ENCODE results near the gene ADAMTS8.

ADAMTS8 gene

GRCh38 chr11:130462101-130462885 lies 33.9 kb upstream of the ADAMTS8 start:
- DNase-seq (ENCODE audit: low spot score): no peak

- no peak for DNase-seq (ENCODE audit: low spot score)
Measured at GRCh38 chr11:130459521-130459920, 31.1 kb upstream of the ADAMTS8 start.

- DNase-seq (ENCODE audit: low spot score): no peak
Measured at GRCh38 chr11:130458410-130458729, 30.0 kb upstream of the ADAMTS8 start.

- no peak for DNase-seq (ENCODE audit: low spot score)
Measured at GRCh38 chr11:130457623-130458409, 29.4 kb upstream of the ADAMTS8 start.

- DNase-seq (ENCODE audit: low spot score): no peak
Measured at GRCh38 chr11:130456286-130456685, 27.9 kb upstream of the ADAMTS8 start.

- DNase-seq (ENCODE audit: low spot score): no peak
Measured at GRCh38 chr11:130455483-130456127, 27.2 kb upstream of the ADAMTS8 start.

- no peak for DNase-seq (ENCODE audit: low spot score)
Measured at GRCh38 chr11:130454491-130455252, 26.3 kb upstream of the ADAMTS8 start.

GRCh38 chr11:130452940-130453339 lies 24.5 kb upstream of the ADAMTS8 start:
- DNase-seq (ENCODE audit: low spot score): no peak

GRCh38 chr11:130452176-130452575 lies 23.8 kb upstream of the ADAMTS8 start:
- DNase-seq (ENCODE audit: low spot score): no peak

GRCh38 chr11:130451231-130452019 lies 23.0 kb upstream of the ADAMTS8 start:
- DNase-seq (ENCODE audit: low spot score): no peak

GRCh38 chr11:130449996-130450769 lies 21.8 kb upstream of the ADAMTS8 start:
- no peak for DNase-seq (ENCODE audit: low spot score)

- no peak for DNase-seq (ENCODE audit: low spot score)
Measured at GRCh38 chr11:130449310-130449990, 21.0 kb upstream of the ADAMTS8 start.

GRCh38 chr11:130448416-130449309 lies 20.3 kb upstream of the ADAMTS8 start, which contains the start of gene ADAMTS15:
Gene ADAMTS15, plus strand, starts transcription at chr11:130448645. Its CDS starts 329 bp downstream, at chr11:130448974.
- no peak for DNase-seq (ENCODE audit: low spot score)

GRCh38 chr11:130448039-130448415 lies 19.6 kb upstream of the ADAMTS8 start:
- DNase-seq (ENCODE audit: low spot score): no peak

GRCh38 chr11:130445788-130446187 lies 17.4 kb upstream of the ADAMTS8 start:
- no peak for DNase-seq (ENCODE audit: low spot score)

GRCh38 chr11:130442737-130443136 lies 14.3 kb upstream of the ADAMTS8 start:
- no peak for DNase-seq (ENCODE audit: low spot score)

GRCh38 chr11:130441719-130442118 lies 13.3 kb upstream of the ADAMTS8 start:
- DNase-seq (ENCODE audit: low spot score): no peak

- no peak for DNase-seq (ENCODE audit: low spot score)
Measured at GRCh38 chr11:130439876-130440275, 11.5 kb upstream of the ADAMTS8 start.

- no peak for DNase-seq (ENCODE audit: low spot score)
Measured at GRCh38 chr11:130439160-130439519, 10.7 kb upstream of the ADAMTS8 start.
